Stomach (tissue), 9 donors: ENCODE results near the gene SLC4A4. TPM values are rescaled to one million over a fixed set of nuclear protein-coding genes. Genes with fewer than 3 reads are reported as not detected.

Experiments
- DNase-seq, 2 donors: peaks; one replicate each; pipeline versions ENCODE4 v3.0.0 to v3.0.0-alpha.2; 2013 to 2019
- H3K27ac ChIP-seq, 5 donors: fragments of 200-600 bp in 4 of 5; sonication (generic) in 4 of 5; one replicate each; pipeline ENCODE4 v1.5.1; 2013 to 2019; ENCODE audit warnings: mild to moderate bottlenecking in 1 of 5, moderate library complexity in 1 of 5
- H3K27me3 ChIP-seq, 3 donors: fragments of 200-600 bp; sonication (generic); one replicate each; pipeline ENCODE4 v1.5.1; 2017 to 2019; ENCODE audit warnings: mixed run types in 1 of 3
- H3K36me3 ChIP-seq, 4 donors: fragments of 200-600 bp; sonication (generic); 1 replicate in 3 of 4; 2 replicates in 1 of 4; pipeline ENCODE4 v1.5.1; 2016 to 2019
- H3K4me1 ChIP-seq, 4 donors: fragments of 200-600 bp; sonication (generic); one replicate each; pipeline ENCODE4 v1.5.1; 2016 to 2019
- H3K4me3 ChIP-seq, 4 donors: fragments of 200-600 bp; sonication (generic) in 3 of 4; one replicate each; pipeline ENCODE4 v1.5.1; 2016 to 2019; ENCODE audit warnings: mild to moderate bottlenecking in 1 of 4
- H3K9me3 ChIP-seq, 4 donors: fragments of 200-600 bp; sonication (generic); one replicate each; pipeline ENCODE4 v1.5.1; 2016 to 2019
- CTCF ChIP-seq, 7 experiments: fragments of 450-650 bp in 4 of 7; fragments of 200-600 bp in 3 of 7; sonication (generic) in 3 of 7; IDR thresholded peaks; one replicate each; pipeline ENCODE4 v1.5.1; 2016 to 2019; ENCODE audit warnings: antibody characterized with exemption in 7 of 7, control low read depth in 2 of 7, mild to moderate bottlenecking in 1 of 7
- EP300 ChIP-seq: sonication (generic); formaldehyde crosslinking; IDR thresholded peaks from one replicate; pipeline ENCODE4 v1.6.1; 2017; ENCODE audit warnings: antibody characterized with exemption
- POLR2A ChIP-seq, 4 donors: fragments of 450-650 bp; IDR thresholded peaks; one replicate each; pipeline ENCODE4 v1.6.1; 2016; ENCODE audit warnings: antibody characterized with exemption in 4 of 4, control low read depth in 2 of 4, mild to moderate bottlenecking in 1 of 4, moderate library complexity in 1 of 4
- POLR2AphosphoS5 ChIP-seq, 3 donors: sonication (generic); formaldehyde crosslinking; IDR thresholded peaks; one replicate each; pipeline ENCODE4 v1.6.1; 2016; ENCODE audit warnings: antibody characterized with exemption in 3 of 3
- WGBS, 5 donors: extraction: QIAGEN DNeasy Blood & Tissue Kit in 3 of 5; methylation state at CpG; one replicate each; pipeline versions ENCODE4 v1.1.5 to v1.1.7; 2013 to 2018; 5-methylcytosine and 5-hydroxymethylcytosine counted together
- intact Hi-C: fragments of 100-400 bp; cut with DNase I; formaldehyde crosslinking; loops from one replicate; pipeline ENCODE4 v1.15.1; 2023; ENCODE audit warnings: low total_unique reads
- polyA plus RNA-seq, 3 donors: library from polyadenylated mRNA; stranded (reverse); fragments of 200-250 nt; gene quantifications; one replicate each; pipeline ENCODE4 v1.2.3, GENCODE V29; 2013
- total RNA-seq, 5 donors: library from RNA; depleted of rRNA; stranded (reverse); fragments of >200 nt; gene quantifications; one replicate each; pipeline versions ENCODE4 v1.1.0 to v1.2.3, GENCODE V29; 2014 to 2016
- donor health status: healthy with polysubstance abuse.
- donor health status: Bipolar disorder and iron deficiency.
- donor health status: healthy.

The SLC4A4 gene
- total and polyA plus RNA-seq, 8 donors, result 1.8 to 95.3 (median 12.8) TPM

GRCh38 chr4:71526637-71527406, 188.0 kb downstream of the SLC4A4 start:
- 75 to 86% (median 83%) methylated on average over 4 of the region's 4 CpGs for WGBS, 5 donors
- intact Hi-C loops, result no loop called here

GRCh38 chr4:71532407-71532806, 193.6 kb downstream of the SLC4A4 start:
- intact Hi-C loops, result no loop called here
- Histone ChIP-seq H3K9me3 (no peaks in the 10 kb centered on the region), H3K27ac (no peak overlapping the region), H3K4me3 (no peak overlapping the region), H3K27me3 (no peaks in the 10 kb centered on the region), H3K36me3 (peaks cover 0 to 8% (median 3%) of the 10 kb centered on the region in 4 donors), H3K4me1 (no peaks in the 10 kb centered on the region)
- DNase-seq, result no peak
- TF ChIP-seq EP300, result no peak
- no peak for TF ChIP-seq POLR2A (IDR thresholded peaks at IDR 0.05)
- WGBS, 5 donors, result 95 to 100% (median 97%) methylated on average over 1 of the region's 1 CpG

More at GRCh38 chr4:71526637-71527406, 188.0 kb downstream of the SLC4A4 start:
- no peak overlapping the region for H3K4me3 ChIP-seq
- H3K27ac ChIP-seq, result no peak overlapping the region
- no peaks in the 10 kb centered on the region for H3K4me1 ChIP-seq
- TF ChIP-seq POLR2AphosphoS5 (IDR thresholded peaks at IDR 0.05) (no peak), CTCF (IDR thresholded peaks at IDR 0.05) (no peak), EP300 (no peak), POLR2A (IDR thresholded peaks at IDR 0.05) (no peak)
- no peaks in the 10 kb centered on the region for H3K36me3 ChIP-seq
- no peaks in the 10 kb centered on the region for H3K27me3 ChIP-seq
- no peak for DNase-seq
- H3K9me3 ChIP-seq, result no peaks in the 10 kb centered on the region

- Histone ChIP-seq H3K4me3 (no peak overlapping the region), H3K4me1 (no peaks in the 10 kb centered on the region), H3K27me3 (no peaks in the 10 kb centered on the region), H3K36me3 (peaks cover 0 to 8% (median 3%) of the 10 kb centered on the region in 4 donors), H3K9me3 (no peaks in the 10 kb centered on the region), H3K27ac (no peak overlapping the region)
- 94 to 98% (median 96%) methylated on average over 1 of the region's 1 CpG for WGBS, 5 donors
- DNase-seq, result no peak
- no peak for TF ChIP-seq CTCF (IDR thresholded peaks at IDR 0.05)
- no peak for TF ChIP-seq POLR2A (IDR thresholded peaks at IDR 0.05)
- no peak for TF ChIP-seq POLR2AphosphoS5 (IDR thresholded peaks at IDR 0.05)
- TF ChIP-seq EP300, result no peak
- intact Hi-C loops, result no loop called here
These were observed 194.3 kb downstream of the SLC4A4 start for GRCh38 chr4:71533121-71533520.

- no peaks in the 10 kb centered on the region for H3K4me1 ChIP-seq
- no peak overlapping the region for H3K4me3 ChIP-seq
- intact Hi-C loops, result no loop called here
- H3K27me3 ChIP-seq, result no peaks in the 10 kb centered on the region
- no peak for TF ChIP-seq POLR2A (IDR thresholded peaks at IDR 0.05)
- no peak for TF ChIP-seq CTCF (IDR thresholded peaks at IDR 0.05)
- TF ChIP-seq POLR2AphosphoS5 (IDR thresholded peaks at IDR 0.05), result no peak
- no peak for TF ChIP-seq EP300
- H3K36me3 ChIP-seq, result peaks cover 0 to 8% (median 3%) of the 10 kb centered on the region in 4 donors
- no peak overlapping the region for H3K27ac ChIP-seq
- WGBS, 5 donors, result 89 to 95% (median 93%) methylated on average over 6 of the region's 6 CpGs
- DNase-seq, result no peak
- no peaks in the 10 kb centered on the region for H3K9me3 ChIP-seq
These were observed 198.8 kb downstream of the SLC4A4 start for GRCh38 chr4:71537551-71538065.

GRCh38 chr4:71538528-71538927, 199.7 kb downstream of the SLC4A4 start:
- H3K27me3 ChIP-seq, result no peaks in the 10 kb centered on the region
- peaks cover 0 to 8% (median 3%) of the 10 kb centered on the region in 4 donors for H3K36me3 ChIP-seq
- no peak for DNase-seq
- H3K27ac ChIP-seq, result no peak overlapping the region
- TF ChIP-seq POLR2A (IDR thresholded peaks at IDR 0.05), result no peak
- TF ChIP-seq EP300, result no peak
- TF ChIP-seq CTCF (IDR thresholded peaks at IDR 0.05), result no peak
- no peak for TF ChIP-seq POLR2AphosphoS5 (IDR thresholded peaks at IDR 0.05)
- intact Hi-C loops, result no loop called here
- H3K4me3 ChIP-seq, result no peak overlapping the region
- H3K9me3 ChIP-seq, result no peaks in the 10 kb centered on the region
- 70 to 84% (median 79%) methylated on average over 2 of the region's 2 CpGs for WGBS, 5 donors
- H3K4me1 ChIP-seq, result no peaks in the 10 kb centered on the region
